Measurements from ENCODE around the gene ACYP2. TPM values are rescaled to one million over a fixed set of nuclear protein-coding genes. Genes with fewer than 3 reads are reported as not detected.

The ACYP2 gene
- total and polyA plus RNA-seq, 8 donors: 13.7 to 20.6 (median 16.2) TPM

GRCh38 chr2:54103454-54104314, 11.7 kb upstream of the ACYP2 start:
- intact Hi-C loops (cut with DNase I): loop anchor here in 1 of 2 donors (10.0 kb wide), 1 partner anchor 731 kb away; no protein-coding TSS in a partner anchor
- DNase-seq: peak in 1 of 4 donors; percentile 60

DNA sequence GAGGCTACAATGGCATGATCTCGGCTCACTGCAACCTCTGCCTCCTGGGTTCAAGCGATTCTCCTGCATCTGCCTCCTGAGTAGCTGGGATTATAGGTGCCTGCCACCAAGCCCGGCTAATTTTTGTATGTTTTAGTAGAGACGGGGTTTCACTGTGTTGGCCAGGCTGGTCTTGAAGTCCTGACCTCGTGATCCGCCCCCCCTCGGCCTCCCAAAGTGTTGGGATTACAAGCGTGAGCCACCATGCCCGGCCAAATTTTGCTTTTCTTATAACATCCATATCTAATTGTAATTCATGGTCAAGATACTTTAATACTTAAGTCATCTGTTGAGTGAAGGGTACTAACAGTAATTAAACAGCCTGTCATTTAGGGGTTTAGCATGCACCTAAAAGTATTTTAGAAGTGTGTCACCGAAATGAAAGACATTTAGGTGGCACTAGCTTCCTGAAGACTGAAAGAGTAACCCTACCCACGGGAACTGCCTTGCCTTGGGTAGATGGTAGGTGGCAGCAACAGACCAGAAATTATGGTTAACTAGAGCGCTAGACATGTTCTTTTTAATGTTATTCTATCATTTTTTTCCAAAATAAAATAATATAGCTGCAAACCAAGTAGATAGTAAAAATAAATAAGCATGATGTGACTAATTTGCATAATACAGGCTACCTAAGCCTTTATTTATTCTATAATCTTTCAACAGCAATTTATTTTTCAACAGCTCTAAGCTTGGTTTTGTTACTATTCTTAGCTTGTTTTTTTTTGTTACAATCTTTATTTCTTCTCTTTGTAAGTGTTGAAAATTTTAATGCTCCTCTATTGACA, 8.6 kb upstream of the ACYP2 start:
- Histone ChIP-seq H3K4me1 (no peaks in the 10 kb centered on the region), H3K4me3 (no peak overlapping the region), H3K27me3 (no peaks in the 10 kb centered on the region), H3K27ac (no peak overlapping the region), H3K36me3 (no peaks in the 10 kb centered on the region), H3K9me3 (no peaks in the 10 kb centered on the region)
- DNase-seq: peak in 2 of 4 donors; percentile 31 to 60
- intact Hi-C loops (cut with DNase I): loop anchor here in 1 of 2 donors (10.0 kb wide), 1 partner anchor 728 kb away; no protein-coding TSS in a partner anchor
- TF ChIP-seq, protein P1, sequence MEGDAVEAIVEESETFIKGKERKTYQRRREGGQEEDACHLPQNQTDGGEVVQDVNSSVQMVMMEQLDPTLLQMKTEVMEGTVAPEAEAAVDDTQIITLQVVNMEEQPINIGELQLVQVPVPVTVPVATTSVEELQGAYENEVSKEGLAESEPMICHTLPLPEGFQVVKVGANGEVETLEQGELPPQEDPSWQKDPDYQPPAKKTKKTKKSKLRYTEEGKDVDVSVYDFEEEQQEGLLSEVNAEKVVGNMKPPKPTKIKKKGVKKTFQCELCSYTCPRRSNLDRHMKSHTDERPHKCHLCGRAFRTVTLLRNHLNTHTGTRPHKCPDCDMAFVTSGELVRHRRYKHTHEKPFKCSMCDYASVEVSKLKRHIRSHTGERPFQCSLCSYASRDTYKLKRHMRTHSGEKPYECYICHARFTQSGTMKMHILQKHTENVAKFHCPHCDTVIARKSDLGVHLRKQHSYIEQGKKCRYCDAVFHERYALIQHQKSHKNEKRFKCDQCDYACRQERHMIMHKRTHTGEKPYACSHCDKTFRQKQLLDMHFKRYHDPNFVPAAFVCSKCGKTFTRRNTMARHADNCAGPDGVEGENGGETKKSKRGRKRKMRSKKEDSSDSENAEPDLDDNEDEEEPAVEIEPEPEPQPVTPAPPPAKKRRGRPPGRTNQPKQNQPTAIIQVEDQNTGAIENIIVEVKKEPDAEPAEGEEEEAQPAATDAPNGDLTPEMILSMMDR (IDR thresholded peaks at IDR 0.05): peak; percentile 48 to 64
- ATAC-seq: peak; percentile 79

More at GRCh38 chr2:54103454-54104314, 11.7 kb upstream of the ACYP2 start:
- Histone ChIP-seq H3K36me3 (no peaks in the 10 kb centered on the region), H3K9me3 (no peaks in the 10 kb centered on the region), H3K4me3 (no peak overlapping the region), H3K27ac (no peak overlapping the region), H3K4me1 (no peaks in the 10 kb centered on the region), H3K27me3 (no peaks in the 10 kb centered on the region)
- TF ChIP-seq, protein P1 (IDR thresholded peaks at IDR 0.05): no peak
- ATAC-seq: peak; percentile 86

GRCh38 chr2:54107455-54107764, 8.0 kb upstream of the ACYP2 start:
- ATAC-seq (no peak), DNase-seq (no peak)
- TF ChIP-seq, protein P1 (IDR thresholded peaks at IDR 0.05): no peak
- no peak overlapping the region for H3K4me3 ChIP-seq
- no peaks in the 10 kb centered on the region for H3K9me3 ChIP-seq
- intact Hi-C loops (cut with DNase I): loop anchor here in 1 of 2 donors (10.0 kb wide), 1 partner anchor 727 kb away; no protein-coding TSS in a partner anchor
- H3K27me3 ChIP-seq: no peaks in the 10 kb centered on the region
- H3K27ac ChIP-seq: no peak overlapping the region
- no peaks in the 10 kb centered on the region for H3K4me1 ChIP-seq
- no peaks in the 10 kb centered on the region for H3K36me3 ChIP-seq

GRCh38 chr2:54107903-54108615, 7.4 kb upstream of the ACYP2 start:
- no peaks in the 10 kb centered on the region for H3K4me1 ChIP-seq
- TF ChIP-seq, protein P1 (IDR thresholded peaks at IDR 0.05): no peak
- intact Hi-C loops (cut with DNase I): loop anchor here in 1 of 2 donors (10.0 kb wide), 1 partner anchor 727 kb away; no protein-coding TSS in a partner anchor
- H3K36me3 ChIP-seq: no peaks in the 10 kb centered on the region
- ATAC-seq: no peak
- no peak overlapping the region for H3K4me3 ChIP-seq
- H3K9me3 ChIP-seq: no peaks in the 10 kb centered on the region
- no peak for DNase-seq
- H3K27ac ChIP-seq: no peak overlapping the region
- no peaks in the 10 kb centered on the region for H3K27me3 ChIP-seq
